IMR-90 (cell line): ENCODE measurements around the gene DAND5. TPM values are rescaled to one million over a fixed set of nuclear protein-coding genes. Genes with fewer than 3 reads are reported as not detected.

Source experiments
- ATAC-seq: fragments of 200-7000 bp; cut with Tn5 transposase; 2 replicates; pipeline ENCODE4 v1.9.1; 2020; ENCODE audit warnings: low read depth, mild to moderate bottlenecking, moderate library complexity
- BruUV-seq: library from RNA; stranded (reverse); fragments of 400-500 nt; replicated peaks from 2 replicates; lab custom pipeline; 2021; lab: Mats Ljungman, UMichigan
- CTCF ChIA-PET: fragments of 300-600 bp; formaldehyde crosslinking; extraction: SDS; loops from one replicate; lab custom pipeline; 2021; ENCODE audit warnings: antibody characterized with exemption; lab: Yijun Ruan, JAX
- POLR2A ChIA-PET: fragments of 300-600 bp; sonication (Branson Sonifier 250); formaldehyde crosslinking; loops from one replicate; lab custom pipeline; 2022; ENCODE audit warnings: antibody characterized with exemption; ENCODE audit not compliant: unreplicated experiment; lab: Charles Lee
- DNase-seq: peaks from one replicate; pipeline ENCODE4 v3.0.0; 2013
- H2AFZ ChIP-seq: replicated peaks from 2 replicates; pipeline ENCODE3; 2013; ENCODE audit warnings: low read length, mild to moderate bottlenecking; ENCODE audit not compliant: poor library complexity
- H2AK5ac ChIP-seq: 2 replicates; pipeline ENCODE4 v1.6.1; 2013; ENCODE audit warnings: low read depth, low read length, inconsistent platforms
- H2AK9ac ChIP-seq: replicated peaks from 2 replicates; pipeline ENCODE3; 2013; ENCODE audit warnings: mild to moderate bottlenecking, low read depth, low read length, moderate library complexity; ENCODE audit not compliant: poor library complexity
- H2BK120ac ChIP-seq: 2 replicates; pipeline ENCODE4 v1.6.1; 2013; ENCODE audit warnings: low read depth, low read length, inconsistent platforms
- H2BK15ac ChIP-seq: 3 replicates; pipeline ENCODE4 v1.6.1; 2013; ENCODE audit warnings: low read depth, low read length, inconsistent platforms
- H2BK20ac ChIP-seq: 2 replicates; pipeline ENCODE4 v1.6.1; 2013; ENCODE audit warnings: low read depth, mild to moderate bottlenecking, inconsistent platforms, low read length, moderate library complexity
- H2BK5ac ChIP-seq: 2 replicates; pipeline ENCODE4 v1.6.1; 2013; ENCODE audit warnings: mild to moderate bottlenecking, low read depth, low read length, inconsistent platforms; ENCODE audit not compliant: poor library complexity, severe bottlenecking
- H3K14ac ChIP-seq: replicated peaks from 2 replicates; pipeline ENCODE4 v1.6.1; 2013; ENCODE audit warnings: low read depth, low read length, inconsistent platforms
- H3K18ac ChIP-seq: 2 replicates; pipeline ENCODE4 v1.6.1; 2013; ENCODE audit warnings: low read depth, low read length, control low read depth
- H3K23ac ChIP-seq: 2 replicates; pipeline ENCODE4 v1.6.1; 2013; ENCODE audit warnings: low read depth, low read length, inconsistent platforms
- H3K27ac ChIP-seq: 2 replicates; pipeline ENCODE4 v1.5.1; 2013; ENCODE audit warnings: mild to moderate bottlenecking, control low read depth, low read length; ENCODE audit not compliant: insufficient read depth
- H3K27me3 ChIP-seq: 2 replicates; pipeline ENCODE4 v1.6.1; 2013; ENCODE audit warnings: low read length; ENCODE audit not compliant: control insufficient read depth, insufficient read depth
- H3K36me3 ChIP-seq: 2 replicates; pipeline ENCODE4 v1.6.1; 2013; ENCODE audit warnings: low read length, mixed read lengths; ENCODE audit not compliant: control insufficient read depth, insufficient read depth
- H3K4ac ChIP-seq: 2 replicates; pipeline ENCODE4 v1.6.1; 2013; ENCODE audit warnings: low read depth, low read length, inconsistent platforms
- H3K4me1 ChIP-seq: 2 replicates; pipeline ENCODE4 v1.6.1; 2013; ENCODE audit warnings: low read length, mixed read lengths; ENCODE audit not compliant: control insufficient read depth, insufficient read depth
- H3K4me2 ChIP-seq: 2 replicates; pipeline ENCODE4 v1.6.1; 2013; ENCODE audit warnings: low read depth, mild to moderate bottlenecking, control low read depth, low read length, moderate library complexity
- H3K4me3 ChIP-seq: 2 replicates; pipeline ENCODE4 v1.5.1; 2013; ENCODE audit warnings: low read depth, mild to moderate bottlenecking, control low read depth, low read length, moderate library complexity; ENCODE audit not compliant: insufficient read depth
- H3K56ac ChIP-seq: 2 replicates; pipeline ENCODE4 v1.6.1; 2013; ENCODE audit warnings: low read length, inconsistent platforms; ENCODE audit not compliant: insufficient read depth; ENCODE audit errors: extremely low read depth
- H3K79me1 ChIP-seq, 2 experiments: 2 replicates each; pipeline ENCODE4 v1.6.1; 2013; ENCODE audit warnings: low read length in 2 of 2, inconsistent platforms in 1 of 2, low read depth in 1 of 2
- H3K9ac ChIP-seq: 2 replicates; pipeline ENCODE4 v1.6.1; 2013; ENCODE audit warnings: low read depth, low read length, control low read depth
- H3K9me1 ChIP-seq: 2 replicates; pipeline ENCODE4 v1.6.1; 2013; ENCODE audit warnings: low read length, inconsistent platforms; ENCODE audit not compliant: insufficient read depth
- H3K9me3 ChIP-seq: 2 replicates; pipeline ENCODE4 v1.6.1; 2013; ENCODE audit warnings: low read length; ENCODE audit not compliant: control insufficient read depth, insufficient read depth
- H4K20me1 ChIP-seq: 2 replicates; pipeline ENCODE4 v1.6.1; 2013; ENCODE audit warnings: low read length, inconsistent platforms; ENCODE audit not compliant: insufficient read depth
- H4K5ac ChIP-seq: 2 replicates; pipeline ENCODE4 v1.6.1; 2013; ENCODE audit warnings: mild to moderate bottlenecking, low read depth, low read length, control low read depth
- H4K8ac ChIP-seq, 2 experiments: 2 replicates each; pipeline ENCODE4 v1.6.1; 2013; ENCODE audit warnings: low read depth in 2 of 2, low read length in 2 of 2, control low read depth in 1 of 2, inconsistent platforms in 1 of 2
- H4K91ac ChIP-seq: 2 replicates; pipeline ENCODE4 v1.6.1; 2013; ENCODE audit warnings: low read depth, low read length, inconsistent platforms; ENCODE audit not compliant: insufficient read depth
- BHLHE40 ChIP-seq: fragments of 150-350 bp; IDR thresholded peaks from 2 replicates; pipeline ENCODE4 v1.6.1; 2016; ENCODE audit warnings: mild to moderate bottlenecking, low read depth, low read length
- CEBPB ChIP-seq: IDR thresholded peaks from 2 replicates; pipeline ENCODE4 v1.6.1; 2012; ENCODE audit warnings: low read depth, low read length, improper control_type of control experiment
- CHD1 ChIP-seq: IDR thresholded peaks from 2 replicates; pipeline ENCODE4 v1.6.1; 2012; ENCODE audit warnings: low read depth, low read length, improper control_type of control experiment
- FOS ChIP-seq: fragments of 150-350 bp; IDR thresholded peaks from 2 replicates; pipeline ENCODE4 v1.6.1; 2016; ENCODE audit warnings: low read depth, low read length
- MAFK ChIP-seq: IDR thresholded peaks from 2 replicates; pipeline ENCODE4 v1.6.1; 2012; ENCODE audit warnings: low read depth, low read length, improper control_type of control experiment
- MAZ ChIP-seq: IDR thresholded peaks from 2 replicates; pipeline ENCODE4 v1.6.1; 2012; ENCODE audit warnings: low read depth, mild to moderate bottlenecking, low read length, improper control_type of control experiment, moderate library complexity, borderline replicate concordance
- MXI1 ChIP-seq: IDR thresholded peaks from 2 replicates; pipeline ENCODE4 v1.6.1; 2012; ENCODE audit warnings: low read depth, mild to moderate bottlenecking, low read length, moderate library complexity, borderline replicate concordance
- NFE2L2 ChIP-seq: fragments of 150-350 bp; IDR thresholded peaks from 2 replicates; pipeline ENCODE4 v1.6.1; 2016; ENCODE audit warnings: low read depth, mild to moderate bottlenecking, low read length
- POLR2A ChIP-seq: IDR thresholded peaks from 2 replicates; pipeline ENCODE4 v1.6.1; 2012; ENCODE audit warnings: mild to moderate bottlenecking, low read depth, low read length
- RCOR1 ChIP-seq: IDR thresholded peaks from 2 replicates; pipeline ENCODE4 v1.6.1; 2012; ENCODE audit warnings: mild to moderate bottlenecking, low read length, improper control_type of control experiment; ENCODE audit not compliant: insufficient replicate concordance
- RFX5 ChIP-seq: IDR thresholded peaks from 2 replicates; pipeline ENCODE4 v1.8.0; 2012; ENCODE audit warnings: low read depth, mild to moderate bottlenecking, low read length, moderate library complexity
- SMC3 ChIP-seq: fragments of 150-350 bp; IDR thresholded peaks from 2 replicates; pipeline ENCODE4 v1.6.1; 2016; ENCODE audit warnings: low read depth, mild to moderate bottlenecking, antibody characterized with exemption, low read length, moderate library complexity
- WGBS, 2 experiments: methylation state at CpG; one replicate each; pipeline versions ENCODE4 v1.1.5 to v1.1.7; 2013; ENCODE audit warnings: missing lambda C conversion rate in 2 of 2; ENCODE audit not compliant: insufficient read length in 1 of 2; ENCODE audit errors: extremely low coverage in 2 of 2; 5-methylcytosine and 5-hydroxymethylcytosine counted together
- dilution Hi-C: fragments of 300-500 bp; cut with HindIII; formaldehyde crosslinking; loops from one replicate; pipeline ENCODE4 v1.14.3; 2018; ENCODE audit warnings: low sequenced_read_pairs; ENCODE audit not compliant: unreplicated experiment
- in situ Hi-C: fragments of 300-500 bp; cut with MboI; formaldehyde crosslinking; loops from 3 replicates; pipeline ENCODE4 v1.14.3; 2019; ENCODE audit warnings: low sequenced_read_pairs, inconsistent platforms, mixed read lengths
- intact Hi-C: fragments of 100-400 bp; cut with micrococcal nuclease; formaldehyde crosslinking; loops from 2 replicates; pipeline ENCODE4 v1.10.0; 2022
- polyA plus RNA-seq, 3 experiments: library from polyadenylated mRNA; depleted of rRNA; stranded (reverse); fragments of >200 nt; gene quantifications; 2 replicates each; pipeline ENCODE4 v1.2.3, GENCODE V29; 2012; ENCODE audit warnings: low replicate concordance in 1 of 3
- total RNA-seq: library from RNA; depleted of rRNA; stranded (reverse); fragments of >200 nt; gene quantifications from 2 replicates; pipeline ENCODE4 v1.2.3, GENCODE V29; 2012
- TF ChIP-seq, protein P1 (sequence below): fragments of 150-350 bp; IDR thresholded peaks from 2 replicates; pipeline ENCODE4 v1.6.1; 2017; ENCODE audit warnings: mild to moderate bottlenecking, antibody characterized with exemption, low read length, low read depth
- TF ChIP-seq, protein P2 (sequence below): fragments of 150-350 bp; IDR thresholded peaks from 2 replicates; pipeline ENCODE4 v1.6.1; 2016; ENCODE audit warnings: low read depth, mild to moderate bottlenecking, low read length, moderate library complexity, borderline replicate concordance

DAND5 gene
- total and polyA plus RNA-seq, 2 of the 4 experiments (the other 2 are of a cell fraction): 0.03 TPM; not detected in 1

DNA sequence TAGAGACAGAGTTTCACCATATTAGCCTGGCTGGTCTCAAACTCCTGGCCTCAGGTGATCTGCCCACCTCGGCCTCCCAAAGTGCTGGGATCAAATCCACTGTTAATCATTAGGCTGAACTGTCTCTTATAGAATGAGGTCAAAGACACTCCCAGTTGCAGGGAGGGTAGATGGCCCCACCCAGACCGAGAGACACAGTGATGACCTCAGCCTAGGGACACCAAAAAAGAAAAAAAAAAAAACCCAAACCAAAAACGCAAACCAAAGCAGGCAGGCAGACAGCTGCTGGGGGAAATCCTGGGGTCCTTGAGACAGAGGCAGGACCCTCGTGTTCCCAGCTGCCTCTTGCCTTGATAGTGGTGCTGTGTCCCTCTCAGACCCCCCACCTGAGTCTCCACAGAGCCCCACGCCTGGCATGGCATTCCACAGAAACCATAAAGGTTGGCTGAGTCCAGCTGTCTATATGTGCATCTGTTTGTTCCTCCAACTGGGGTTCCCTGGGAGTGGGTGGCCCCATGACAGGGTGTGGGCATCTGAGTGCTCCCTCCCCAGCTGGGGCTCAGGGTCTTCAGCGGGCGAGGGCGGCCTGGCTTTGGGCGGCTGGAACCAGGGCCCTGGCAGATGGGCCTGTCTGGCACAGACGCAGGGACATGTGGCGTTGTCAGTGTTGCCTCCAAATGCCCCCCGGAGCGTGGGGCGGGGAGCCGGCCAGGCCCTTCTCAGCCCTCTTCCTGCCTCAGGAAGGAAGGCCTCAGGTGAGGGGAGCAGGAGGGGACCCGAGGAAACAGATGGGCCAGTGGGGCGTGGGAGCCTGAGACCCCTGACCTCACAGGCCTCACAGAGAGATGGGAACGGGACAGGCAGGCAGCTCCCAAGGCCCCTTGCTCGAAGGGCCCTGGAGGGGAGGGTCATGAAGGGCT, 5.2 kb downstream of the DAND5 start:
- Histone ChIP-seq H3K9me1 (0 out of 2 replicates have a peak, but pooled peaks cover 2% of the 10 kb centered on the region), H3K36me3 (no peaks in the 10 kb centered on the region), H3K23ac (no peak overlapping the region), H3K4me1 (no peaks in the 10 kb centered on the region; the same call in 1 of the 2 replicates), H3K4ac (no peak overlapping the region), H3K14ac (no peak overlapping the region), H4K5ac (no peak overlapping the region), H2BK5ac (no peak overlapping the region), H3K18ac (no peak overlapping the region), H3K9ac (no peak overlapping the region), H3K56ac (no peak overlapping the region), H2BK120ac (no peak overlapping the region), H4K20me1 (no peaks in the 10 kb centered on the region), H3K27ac (no peak overlapping the region), H3K4me3 (no peak overlapping the region), H2AK9ac (no peak overlapping the region), H3K9me3 (no peaks in the 10 kb centered on the region), H3K4me2 (no peak overlapping the region), H3K27me3 (no peaks in the 10 kb centered on the region), H4K91ac (no peak overlapping the region), H2BK20ac (no peak overlapping the region), H3K79me1 (no peaks in the 10 kb centered on the region), H2AK5ac (no peak overlapping the region), H4K8ac (no peak overlapping the region), H2AFZ (no peak overlapping the region), H2BK15ac (no peak overlapping the region)
- DNase-seq (no peak), ATAC-seq (no peak)
- dilution Hi-C loops: no loop called here
- ChIA-PET CTCF (interaction anchor here (1.5 kb wide), 1 partner anchor 9 kb away, joined by 7 read pairs; no protein-coding TSS in a partner anchor), POLR2A (no interaction called here)
- intact Hi-C loops: loop anchor here (5.0 kb wide), 1 partner anchor 273 kb away; no protein-coding TSS in a partner anchor
- no peak for TF ChIP-seq CEBPB
- no peak for TF ChIP-seq MXI1
- no peak for TF ChIP-seq POLR2A
- TF ChIP-seq, protein P1, sequence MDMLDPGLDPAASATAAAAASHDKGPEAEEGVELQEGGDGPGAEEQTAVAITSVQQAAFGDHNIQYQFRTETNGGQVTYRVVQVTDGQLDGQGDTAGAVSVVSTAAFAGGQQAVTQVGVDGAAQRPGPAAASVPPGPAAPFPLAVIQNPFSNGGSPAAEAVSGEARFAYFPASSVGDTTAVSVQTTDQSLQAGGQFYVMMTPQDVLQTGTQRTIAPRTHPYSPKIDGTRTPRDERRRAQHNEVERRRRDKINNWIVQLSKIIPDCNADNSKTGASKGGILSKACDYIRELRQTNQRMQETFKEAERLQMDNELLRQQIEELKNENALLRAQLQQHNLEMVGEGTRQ: no peak
- no peak for TF ChIP-seq RFX5
- TF ChIP-seq SMC3: no peak
- TF ChIP-seq RCOR1: no peak
- TF ChIP-seq BHLHE40: no peak
- no peak for TF ChIP-seq CHD1
- TF ChIP-seq, protein P2, sequence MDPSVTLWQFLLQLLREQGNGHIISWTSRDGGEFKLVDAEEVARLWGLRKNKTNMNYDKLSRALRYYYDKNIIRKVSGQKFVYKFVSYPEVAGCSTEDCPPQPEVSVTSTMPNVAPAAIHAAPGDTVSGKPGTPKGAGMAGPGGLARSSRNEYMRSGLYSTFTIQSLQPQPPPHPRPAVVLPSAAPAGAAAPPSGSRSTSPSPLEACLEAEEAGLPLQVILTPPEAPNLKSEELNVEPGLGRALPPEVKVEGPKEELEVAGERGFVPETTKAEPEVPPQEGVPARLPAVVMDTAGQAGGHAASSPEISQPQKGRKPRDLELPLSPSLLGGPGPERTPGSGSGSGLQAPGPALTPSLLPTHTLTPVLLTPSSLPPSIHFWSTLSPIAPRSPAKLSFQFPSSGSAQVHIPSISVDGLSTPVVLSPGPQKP: no peak
- no peak for TF ChIP-seq NFE2L2
- no peak for TF ChIP-seq FOS
- TF ChIP-seq MAZ: no peak
- TF ChIP-seq MAFK: no peak
- no TSS peak for BruUV-seq
- 80% methylated on average over 11 of the region's 19 CpGs; no CpG with 5 or more reads in 1 of the 2 experiments for WGBS, 2 experiments
- in situ Hi-C loops: loop anchor here (5.0 to 25.0 kb wide), 3 partner anchors 288 to 763 kb away; a partner anchor contains a TSS
